SK-N-SH treated with all-trans-retinoic acid at 6 μM for 48 hours (cell line): ENCODE data around the gene RAB33A.

ENCODE experiments used
- ARNTL ChIP-seq: fragments of 450-650 bp; formaldehyde crosslinking; IDR thresholded peaks from 2 replicates; pipeline ENCODE4 v1.5.0; 2020; ENCODE audit warnings: low read depth, mild to moderate bottlenecking, moderate library complexity, borderline replicate concordance
- CSDC2 ChIP-seq: fragments of 250-450 bp; sonication (Bioruptor Pico); IDR thresholded peaks from 2 replicates; pipeline ENCODE4 v1.5.0; 2020; ENCODE audit warnings: mild to moderate bottlenecking, moderate library complexity
- PATZ1 ChIP-seq: fragments of 250-450 bp; sonication (Bioruptor Pico); IDR thresholded peaks from 2 replicates; pipeline ENCODE4 v1.8.0; 2020; ENCODE audit warnings: mild to moderate bottlenecking, moderate library complexity, borderline replicate concordance
- PPARA ChIP-seq: fragments of 250-450 bp; sonication (Bioruptor Pico); IDR thresholded peaks from 2 replicates; pipeline ENCODE4 v1.5.0; 2020; ENCODE audit warnings: mild to moderate bottlenecking, borderline replicate concordance
- RARB ChIP-seq: fragments of 250-450 bp; sonication (Bioruptor Pico); IDR thresholded peaks from 2 replicates; pipeline ENCODE4 v1.8.0; 2021; ENCODE audit warnings: mild to moderate bottlenecking, moderate library complexity
- TSHZ2 ChIP-seq: fragments of 250-450 bp; sonication (Bioruptor Pico); IDR thresholded peaks from 2 replicates; pipeline ENCODE4 v1.5.0; 2020; ENCODE audit warnings: mild to moderate bottlenecking, moderate library complexity
- ZC3H10 ChIP-seq: fragments of 250-450 bp; sonication (Bioruptor Pico); IDR thresholded peaks from 2 replicates; pipeline ENCODE4 v1.5.1; 2021; ENCODE audit warnings: mild to moderate bottlenecking, moderate library complexity
- ZFP3 ChIP-seq: fragments of 250-450 bp; sonication (Bioruptor Pico); IDR thresholded peaks from 2 replicates; pipeline ENCODE4 v1.5.0; 2020; ENCODE audit warnings: mild to moderate bottlenecking, moderate library complexity
- ZFP30 ChIP-seq: fragments of 450-650 bp; formaldehyde crosslinking; IDR thresholded peaks from 2 replicates; pipeline ENCODE4 v1.5.0; 2022; ENCODE audit warnings: mild to moderate bottlenecking, moderate library complexity
- ZNF70 ChIP-seq: fragments of 450-650 bp; formaldehyde crosslinking; IDR thresholded peaks from 2 replicates; pipeline ENCODE4 v1.5.0; 2020; ENCODE audit warnings: mild to moderate bottlenecking, moderate library complexity

- TF ChIP-seq ZFP30 (CRISPR knock-in tag) (no peak), RARB (CRISPR knock-in tag) (no peak), ARNTL (no peak), TSHZ2 (CRISPR knock-in tag) (no peak), ZNF70 (no peak), PPARA (CRISPR knock-in tag) (no peak), CSDC2 (CRISPR knock-in tag) (no peak), ZC3H10 (CRISPR knock-in tag) (no peak), PATZ1 (CRISPR knock-in tag) (no peak), ZFP3 (CRISPR knock-in tag) (no peak)
Observed at GRCh38 chrX:130174937-130175336, 3.2 kb downstream of the RAB33A start.
